NCI-H2227 (cell line): Measurements from ENCODE around the gene LIMK2.
"Not testable (repeated sequence)": the region's sequence is repeated elsewhere in the genome, so short reads cannot be mapped to it uniquely, and the experiment has no call there.

Experiments
- DNase-seq: peaks from one replicate; lab custom pipeline; 2025; ENCODE audit not compliant: unreplicated experiment; lab: John Stamatoyannopoulos, UW

LIMK2 gene

GRCh38 chr22:31288496-31289240 is 76.6 kb downstream of the LIMK2 start:
- DNase-seq = no peak

GRCh38 chr22:31289344-31289743 is 77.2 kb downstream of the LIMK2 start:
- DNase-seq = no peak

GRCh38 chr22:31290494-31291471 is 78.7 kb downstream of the LIMK2 start:
- peak; percentile 89 for DNase-seq

DNA sequence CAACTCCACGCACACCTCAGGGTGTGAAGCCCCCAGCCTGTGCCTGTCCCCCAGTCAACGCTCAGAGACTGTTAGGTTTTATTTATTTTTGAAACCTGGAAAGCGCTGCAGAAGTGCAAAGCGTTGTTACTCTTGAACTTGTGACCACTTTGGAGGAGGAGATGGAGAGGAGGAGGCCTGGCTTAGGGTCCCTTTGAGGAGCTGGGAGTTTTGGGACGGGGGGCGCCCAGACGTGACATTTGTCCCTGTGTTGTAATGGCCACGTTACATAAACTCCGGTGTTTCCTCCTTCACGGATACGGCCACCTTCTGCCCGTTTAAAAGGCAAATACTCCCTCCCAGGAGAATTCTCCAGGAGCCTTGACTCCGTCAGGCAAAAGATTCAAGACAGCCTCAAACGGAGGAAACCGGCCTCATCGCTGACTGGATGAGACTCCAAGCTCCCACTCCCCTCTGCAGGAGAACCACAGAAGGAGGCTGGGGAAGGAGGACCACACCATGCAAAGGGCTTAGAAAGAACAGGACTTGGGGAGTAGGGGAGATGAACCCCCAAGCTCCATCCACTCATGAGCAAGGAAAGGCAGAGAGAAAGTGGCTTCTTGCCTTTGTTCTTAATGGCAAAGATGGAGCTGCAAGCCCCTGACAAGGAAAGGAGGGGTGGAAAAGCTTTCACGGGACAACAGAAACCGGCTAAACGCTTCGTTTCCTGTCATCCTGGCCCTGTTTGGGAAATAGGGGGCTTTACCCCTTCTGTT is 79.6 kb downstream of the LIMK2 start:
- no peak for DNase-seq

DNA sequence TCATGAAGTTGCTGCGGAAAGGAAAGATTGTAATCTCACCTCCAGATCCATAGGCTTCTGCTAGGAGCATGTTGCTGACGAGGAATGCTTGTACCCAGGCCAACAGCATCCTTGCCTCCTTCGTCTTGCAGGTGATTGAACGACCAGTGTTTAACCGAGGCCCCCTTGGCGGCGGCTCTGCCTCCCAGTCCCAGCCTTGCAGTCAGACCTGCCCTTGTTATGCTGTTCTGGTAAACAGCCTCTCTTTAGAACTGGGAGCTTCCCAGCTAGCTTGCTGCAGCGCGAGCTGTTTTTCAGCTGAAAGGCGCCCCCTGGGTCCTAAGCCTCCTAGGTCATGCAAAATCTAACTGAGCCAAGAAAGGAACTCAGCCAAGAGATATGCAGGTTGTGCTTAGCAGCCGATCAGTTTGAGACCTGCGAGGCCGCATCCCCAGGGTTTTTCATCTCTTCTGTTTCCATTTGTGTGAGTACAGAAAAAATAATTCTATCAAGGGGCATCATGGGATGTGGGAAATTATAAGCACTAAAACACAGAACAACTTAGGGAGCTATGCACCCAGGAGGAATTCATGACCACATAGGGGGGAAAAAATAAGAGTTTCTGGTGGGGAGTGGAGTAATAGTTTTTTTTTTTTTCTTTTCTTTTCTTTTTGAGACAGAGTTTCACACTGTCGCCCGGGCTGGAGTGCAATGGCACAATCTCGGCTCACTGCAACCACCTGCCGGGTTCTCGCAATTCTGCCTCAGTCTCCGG is 80.3 kb downstream of the LIMK2 start, which contains the start of gene PIK3IP1:
Gene PIK3IP1 (minus strand): TSS at position 253 of the 754 bp plus-strand sequence. CDS start 144 bp downstream, at position 109.
- peak; percentile 73 for DNase-seq

- no peak for DNase-seq
Measured at GRCh38 chr22:31295360-31295759, 83.3 kb downstream of the LIMK2 start.

DNA sequence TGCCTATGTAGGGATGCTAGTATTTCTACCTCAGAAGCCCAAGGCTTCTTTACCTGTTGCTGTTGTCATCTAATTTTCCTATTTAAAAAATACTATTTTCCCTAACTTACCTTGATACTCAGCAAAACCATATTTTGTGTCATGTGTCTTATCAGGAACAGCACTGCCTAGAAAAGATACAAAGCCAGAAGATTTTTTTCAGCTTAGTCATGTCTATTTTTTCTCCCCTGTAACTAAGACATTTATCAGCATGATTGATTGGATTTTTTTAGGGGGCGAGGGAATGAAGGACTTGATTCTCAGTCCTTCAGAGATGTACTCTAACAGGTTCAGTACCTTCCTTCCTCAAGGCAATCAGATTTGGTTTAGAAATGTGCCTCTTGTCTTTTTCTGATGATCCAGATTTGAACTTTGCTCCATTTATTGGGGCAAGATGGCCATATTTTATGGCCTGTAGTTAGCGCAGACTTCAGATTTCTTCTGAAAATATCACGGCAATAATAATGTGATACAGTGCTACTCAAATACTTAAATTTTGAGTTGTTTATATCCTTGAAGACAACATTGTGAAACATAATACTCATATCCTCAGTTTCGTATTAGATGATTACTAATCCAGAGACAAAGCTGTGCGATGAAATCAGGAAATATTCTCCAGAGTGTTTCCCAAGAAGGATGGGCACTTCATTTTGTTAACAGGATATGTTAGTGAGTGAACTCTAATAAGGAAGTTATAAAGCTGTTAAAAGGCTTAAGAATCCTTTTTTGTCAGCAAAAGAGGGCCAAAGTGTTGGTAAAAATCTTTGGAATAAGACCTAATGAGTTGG is 83.9 kb downstream of the LIMK2 start:
- no peak for DNase-seq

DNA sequence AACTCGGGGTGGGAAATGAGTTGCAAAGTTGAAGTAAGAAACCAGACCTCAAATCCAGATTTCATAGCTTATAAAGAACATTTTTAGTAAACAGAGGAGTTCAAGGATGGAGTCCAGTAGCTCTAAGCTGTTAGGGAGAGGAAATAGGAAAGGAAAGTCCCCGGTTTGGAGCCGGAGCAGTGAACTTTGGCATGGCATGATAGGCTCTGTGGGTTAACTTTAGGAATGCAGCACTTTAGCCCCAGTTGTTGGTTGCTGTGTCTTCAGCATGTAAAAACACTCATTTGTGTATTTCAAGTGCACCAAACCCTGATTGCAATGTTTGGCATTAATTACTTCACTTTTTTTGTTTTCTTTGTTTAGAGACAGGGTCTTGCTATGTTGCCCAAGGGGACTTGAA is 88.8 kb downstream of the LIMK2 start:
- DNase-seq = no peak

DNA sequence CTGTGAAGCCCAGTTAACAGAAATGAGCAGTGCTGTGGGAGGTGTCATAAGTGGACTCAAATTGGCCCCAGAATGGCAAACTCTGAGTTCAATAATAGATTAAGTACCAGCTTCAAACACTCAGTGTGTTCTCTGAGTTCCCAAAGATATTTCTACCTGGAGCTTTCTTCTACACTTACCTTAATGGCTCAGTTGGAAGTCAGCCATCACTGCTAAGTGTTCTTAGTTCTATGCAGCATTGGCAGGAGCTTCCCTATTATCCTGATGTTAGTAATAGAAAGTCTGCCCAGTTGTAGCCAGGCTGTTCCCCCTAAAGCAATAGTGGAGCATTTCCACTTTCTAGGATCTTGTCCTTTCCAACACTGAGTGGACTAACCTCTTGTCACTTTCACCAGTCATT is 89.9 kb downstream of the LIMK2 start:
- DNase-seq = peak; percentile 17

- no peak for DNase-seq
Measured at GRCh38 chr22:31302537-31302936, 90.4 kb downstream of the LIMK2 start.

DNA sequence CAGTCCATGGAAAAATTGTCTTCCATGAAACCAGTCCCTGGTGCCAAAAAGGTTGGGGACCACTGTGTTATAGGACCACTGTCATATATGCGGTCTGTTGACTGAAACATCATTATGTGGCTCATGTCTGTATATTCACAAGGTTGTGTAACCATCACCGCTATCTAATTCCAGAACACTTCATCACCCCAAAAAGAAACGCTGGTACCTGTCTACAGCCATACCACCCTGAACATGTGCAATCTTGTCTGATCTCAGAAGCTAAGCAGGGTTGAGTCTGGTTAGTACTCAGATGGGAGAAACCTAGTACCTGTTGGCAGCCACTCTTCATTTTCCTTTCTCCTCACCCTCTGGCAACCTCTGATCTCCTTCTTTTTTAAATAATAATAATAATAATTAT is 93.1 kb downstream of the LIMK2 start:
- DNase-seq = no peak

DNA sequence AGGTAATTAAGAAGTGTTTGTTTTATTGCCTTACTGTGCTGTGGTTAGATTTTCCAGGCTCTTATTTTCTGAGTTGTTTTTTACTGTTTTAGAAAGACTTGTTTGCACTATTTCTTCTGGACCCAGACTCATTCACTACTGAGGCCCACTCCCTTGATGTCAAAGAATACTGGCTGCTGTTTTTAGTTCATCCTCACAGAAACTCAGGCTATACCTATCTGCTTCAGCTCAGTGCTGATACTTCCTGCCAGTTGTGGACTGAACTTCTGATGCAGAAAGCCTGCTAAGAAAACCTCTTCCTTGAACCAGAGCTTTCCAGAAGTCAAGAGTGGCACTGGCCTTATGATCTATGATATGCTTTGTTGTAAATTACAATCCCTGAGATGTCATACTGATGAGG is 96.1 kb downstream of the LIMK2 start:
- DNase-seq = no peak

DNA sequence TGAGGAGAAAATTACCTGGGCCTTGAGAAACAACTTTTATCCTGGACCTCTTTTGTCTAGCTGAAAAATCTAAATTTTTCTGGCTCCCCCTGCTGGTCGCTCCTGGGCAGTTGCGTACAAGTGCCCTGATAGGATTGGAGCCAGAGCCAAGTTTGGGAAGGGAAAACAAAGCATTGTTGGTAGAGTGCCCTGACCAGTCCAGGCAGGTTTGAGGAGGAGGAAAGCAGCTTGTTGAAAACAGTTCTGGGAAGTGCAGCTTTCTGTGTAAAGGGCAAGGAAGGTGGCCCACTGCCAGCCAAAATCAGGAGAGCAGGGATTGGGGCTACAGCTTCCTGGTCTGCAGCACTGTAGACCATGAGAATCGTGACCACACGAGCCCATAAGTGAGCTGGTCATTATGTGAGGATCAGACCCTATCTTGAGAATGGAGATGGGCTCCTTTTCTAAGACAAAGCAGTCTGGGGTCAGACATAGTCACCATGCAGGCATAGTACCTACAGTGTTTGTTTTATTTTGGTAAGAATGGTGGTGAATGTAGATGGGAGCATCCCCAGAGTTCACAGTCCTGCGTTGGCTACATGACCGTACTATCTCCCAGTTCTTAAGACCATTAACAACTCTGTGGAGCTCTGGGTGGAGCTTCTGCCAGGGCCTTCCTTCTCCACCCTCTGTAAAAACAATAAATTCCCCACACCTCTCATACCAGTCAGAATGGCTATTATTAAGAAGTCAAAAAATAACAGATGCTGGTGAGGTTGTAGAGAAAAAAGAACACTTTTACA is 101.5 kb downstream of the LIMK2 start:
- DNase-seq = peak; percentile 53

- not testable (repeated sequence) for DNase-seq
Measured at GRCh38 chr22:31314220-31314619, 102.1 kb downstream of the LIMK2 start.

DNA sequence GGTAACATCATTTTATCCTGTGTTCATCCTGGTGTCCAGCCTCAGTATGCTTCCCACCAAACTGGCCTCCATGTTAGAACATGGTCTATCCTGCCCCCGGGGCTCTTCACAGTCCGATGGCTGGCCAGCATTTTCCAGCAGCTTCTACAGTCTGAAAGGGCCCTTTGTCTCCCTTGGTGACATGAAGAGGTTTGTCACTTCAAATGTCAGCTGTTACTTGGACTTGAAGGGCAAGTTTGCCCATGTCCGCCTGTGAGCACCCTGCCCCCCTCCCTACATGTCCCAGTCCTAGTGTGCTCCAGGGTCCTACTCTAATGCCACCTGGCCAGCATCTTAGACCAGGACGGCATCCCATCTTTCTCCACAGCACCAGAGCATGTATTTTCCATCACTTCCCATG is 109.3 kb downstream of the LIMK2 start:
- DNase-seq = no peak

GRCh38 chr22:31323578-31324550 is 111.8 kb downstream of the LIMK2 start:
- no peak for DNase-seq

DNA sequence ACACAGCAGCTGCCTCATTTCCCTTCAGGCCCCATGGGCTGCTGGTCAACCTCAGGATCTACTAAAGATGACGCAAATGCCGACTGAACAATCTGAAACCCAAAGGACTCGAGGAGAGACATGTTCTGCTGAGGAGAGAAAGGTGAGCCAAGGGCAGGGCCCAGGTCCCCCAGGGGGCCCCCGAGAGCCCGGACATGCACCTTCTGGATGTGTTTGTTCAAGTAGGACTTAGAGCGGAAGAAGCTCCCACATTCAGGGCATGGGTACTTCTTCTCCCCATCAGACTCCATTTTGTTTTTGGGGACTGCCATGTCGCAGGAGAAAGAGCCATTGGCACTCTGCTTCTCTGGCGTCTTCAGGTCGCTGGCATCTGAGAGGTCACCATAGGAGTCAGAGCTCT is 114.8 kb downstream of the LIMK2 start:
- no peak for DNase-seq
